T-helper 22 cell (primary cell): Measurements from ENCODE around the gene ARMC6.
"Not testable (repeated sequence)": the region's sequence is repeated elsewhere in the genome, so short reads cannot be mapped to it uniquely, and the experiment has no call there.

Experiments used
- DNase-seq: peaks from one replicate; pipeline ENCODE4 v3.0.0-alpha.2; 2020; ENCODE audit warnings: low read depth

The ARMC6 gene

GRCh38 chr19:19077103-19077502, 43.7 kb downstream of the ARMC6 start:
- DNase-seq: no peak

- no peak for DNase-seq
These were observed 45.4 kb downstream of the ARMC6 start for GRCh38 chr19:19078801-19079200.

GRCh38 chr19:19079571-19079970, 46.2 kb downstream of the ARMC6 start:
- no peak for DNase-seq

- DNase-seq: no peak
These were observed 48.3 kb downstream of the ARMC6 start for GRCh38 chr19:19081642-19082151.

GRCh38 chr19:19083413-19084178, 50.2 kb downstream of the ARMC6 start:
- DNase-seq: no peak

- no peak for DNase-seq
These were observed 54.3 kb downstream of the ARMC6 start for GRCh38 chr19:19087676-19088075.

- no peak for DNase-seq
These were observed 61.1 kb downstream of the ARMC6 start for GRCh38 chr19:19094513-19094912.

- DNase-seq: no peak
These were observed 62.3 kb downstream of the ARMC6 start for GRCh38 chr19:19095691-19096090.

- no peak for DNase-seq
These were observed 63.5 kb downstream of the ARMC6 start for GRCh38 chr19:19096641-19097627.

GRCh38 chr19:19098084-19098702, 64.8 kb downstream of the ARMC6 start:
- DNase-seq: no peak

- DNase-seq: no peak
These were observed 65.6 kb downstream of the ARMC6 start for GRCh38 chr19:19098703-19099632.

- DNase-seq: no peak
These were observed 68.1 kb downstream of the ARMC6 start for GRCh38 chr19:19101540-19101939.

- DNase-seq: not testable (repeated sequence)
These were observed 69.2 kb downstream of the ARMC6 start for GRCh38 chr19:19102566-19102965.

- DNase-seq: no peak
These were observed 69.8 kb downstream of the ARMC6 start for GRCh38 chr19:19103167-19103566.

GRCh38 chr19:19105365-19106055, 72.1 kb downstream of the ARMC6 start:
- DNase-seq: no peak

GRCh38 chr19:19106056-19106551, 72.7 kb downstream of the ARMC6 start:
- DNase-seq: no peak

- DNase-seq: not testable (repeated sequence)
These were observed 73.5 kb downstream of the ARMC6 start for GRCh38 chr19:19106938-19107337.

GRCh38 chr19:19107654-19108053, 74.3 kb downstream of the ARMC6 start:
- no peak for DNase-seq
